GM12878 (cell line): ENCODE data around the gene HIPK4. TPM values are rescaled to one million over a fixed set of nuclear protein-coding genes. Genes with fewer than 3 reads are reported as not detected.

Source experiments
- ATAC-seq: fragments of 200-7000 bp; cut with Tn5 transposase; 3 replicates; pipeline ENCODE4 v1.9.1; 2020; ENCODE audit warnings: mild to moderate bottlenecking, moderate library complexity
- BruUV-seq: library from RNA; stranded (reverse); fragments of 400-500 nt; replicated peaks from 2 replicates; lab custom pipeline; 2021; lab: Mats Ljungman, UMichigan
- CTCF ChIA-PET: fragments of 300-600 bp; sonication (Branson Sonifier 250); formaldehyde crosslinking; extraction: SDS; loops from one replicate; lab custom pipeline; 2021; ENCODE audit warnings: inconsistent platforms; lab: Yijun Ruan, JAX
- POLR2A ChIA-PET: fragments of 350-600 bp; formaldehyde crosslinking; extraction: SDS; loops from one replicate; lab custom pipeline; 2021; ENCODE audit warnings: inconsistent platforms; lab: Charles Lee
- RAD21 ChIA-PET: fragments of 300-600 bp; sonication (Branson Sonifier 250); formaldehyde crosslinking; loops from one replicate; lab custom pipeline; 2023; ENCODE audit warnings: antibody characterized with exemption; ENCODE audit not compliant: unreplicated experiment; lab: Charles Lee
- SMC1A ChIA-PET: fragments of 300-600 bp; sonication (Branson Sonifier 250); formaldehyde crosslinking; loops from one replicate; lab custom pipeline; 2023; ENCODE audit not compliant: unreplicated experiment, uncharacterized antibody; lab: Charles Lee
- DNase-seq: peaks from one replicate; pipeline ENCODE4 v3.0.0-alpha.2; 2011; ENCODE audit warnings: low read depth, low spot score
- FAIRE-seq: peaks from 3 replicates; lab custom pipeline; 2011; peaks lifted over from hg19 to GRCh38; lab: Jason Lieb, UNC
- H2AFZ ChIP-seq: 2 replicates; pipeline ENCODE4 v1.6.0; 2011; ENCODE audit warnings: low read depth, low read length, control low read depth; ENCODE audit not compliant: control insufficient read depth
- H3K27ac ChIP-seq: 2 replicates; pipeline ENCODE4 v1.5.1; 2011; ENCODE audit warnings: control low read depth; ENCODE audit not compliant: control insufficient read depth, insufficient read depth
- H3K27me3 ChIP-seq, 2 experiments: replicated peaks in 1 of 2; 2 replicates each; pipeline versions ENCODE4 v1.6.0 to v1.6.1; 2011; ENCODE audit warnings: low read length in 1 of 2; ENCODE audit not compliant: control insufficient read depth in 2 of 2, insufficient read depth in 2 of 2
- H3K36me3 ChIP-seq, 2 experiments: 2 replicates each; pipeline ENCODE4 v1.5.1; 2011; ENCODE audit warnings: low read length in 1 of 2; ENCODE audit not compliant: control insufficient read depth in 2 of 2, insufficient read depth in 2 of 2
- H3K4me1 ChIP-seq: 2 replicates; pipeline ENCODE4 v1.6.1; 2011; ENCODE audit warnings: mild to moderate bottlenecking, low read length, moderate library complexity, mixed read lengths; ENCODE audit not compliant: control insufficient read depth, insufficient read depth
- H3K4me2 ChIP-seq: 2 replicates; pipeline ENCODE4 v1.6.0; 2011; ENCODE audit warnings: control low read depth; ENCODE audit not compliant: control insufficient read depth, insufficient read depth
- H3K4me3 ChIP-seq: fragments of 200-600 bp; sonication (generic); 2 replicates; pipeline ENCODE4 v1.5.1; 2016
- H3K79me2 ChIP-seq: 2 replicates; pipeline ENCODE4 v1.6.0; 2011; ENCODE audit warnings: low read length; ENCODE audit not compliant: control insufficient read depth, insufficient read depth
- H3K9ac ChIP-seq: 2 replicates; pipeline ENCODE4 v1.8.0; 2011; ENCODE audit warnings: low read length, control low read depth, mixed read lengths; ENCODE audit not compliant: control insufficient read depth, insufficient read depth
- H3K9me3 ChIP-seq: replicated peaks from 3 replicates; pipeline ENCODE4 v1.5.1; 2011; ENCODE audit warnings: mild to moderate bottlenecking, low read length; ENCODE audit not compliant: control insufficient read depth, insufficient read depth
- H4K20me1 ChIP-seq: 2 replicates; pipeline ENCODE4 v1.6.0; 2011; ENCODE audit not compliant: control insufficient read depth, insufficient read depth
- NFIC ChIP-seq: IDR thresholded peaks from 2 replicates; pipeline ENCODE4 v1.6.1; 2012; ENCODE audit warnings: low read depth, mild to moderate bottlenecking, inconsistent platforms, low read length, moderate library complexity
- WGBS: methylation state at CpG from one replicate; pipeline ENCODE4 v1.1.6; 2016; ENCODE audit warnings: low lambda C conversion rate; ENCODE audit not compliant: insufficient replicate concordance, insufficient coverage; ENCODE audit errors: missing lambda C conversion rate; 5-methylcytosine and 5-hydroxymethylcytosine counted together
- in situ Hi-C: fragments of 300-500 bp; cut with MboI; formaldehyde crosslinking; loops from 9 replicates; pipeline ENCODE4 v1.14.3; 2018; ENCODE audit warnings: mixed read lengths
- intact Hi-C: fragments of 100-400 bp; cut with micrococcal nuclease; formaldehyde crosslinking; loops from one replicate; pipeline ENCODE4 v1.14.2; 2022; ENCODE audit not compliant: unreplicated experiment
- polyA plus RNA-seq, 11 experiments: library from polyadenylated mRNA; depleted of rRNA in 4 of 11; unstranded in 6 of 11; stranded (reverse) in 5 of 11; fragments of >200 nt; fragmentation: Nextera tagmentation in 4 of 11; fragmentation: Illumina TruSeq in 1 of 11; extraction: Ambion mirVana in 4 of 11; extraction: Trizol in 1 of 11; gene quantifications; 1 replicate in 1 of 11; 2 replicates in 10 of 11; pipeline versions ENCODE4 v1.2.1 to v1.2.3, GENCODE V29; 2011 to 2016; ENCODE audit warnings: inconsistent platforms in 2 of 11, missing spikeins in 2 of 11, low read depth in 1 of 11
- total RNA-seq, 4 experiments: library from RNA; depleted of rRNA in 3 of 4; stranded (reverse); fragments of >200 nt in 3 of 4; fragmentation: Illumina TruSeq in 1 of 4; extraction: Trizol in 1 of 4; gene quantifications; 2 replicates each; pipeline versions ENCODE4 v1.2.1 to v1.2.3, GENCODE V29; 2013 to 2021
- TF ChIP-seq, protein P1 (sequence below): fragments of 450-650 bp; conservative IDR thresholded peaks from 2 replicates; pipeline ENCODE4 v1.6.1; 2017; ENCODE audit warnings: mild to moderate bottlenecking, moderate library complexity
- TF ChIP-seq, protein P2 (sequence below): fragments of 450-650 bp; IDR thresholded peaks from 2 replicates; pipeline ENCODE4 v1.6.1; 2016; ENCODE audit warnings: mild to moderate bottlenecking

The HIPK4 gene
- total and polyA plus RNA-seq, 10 of the 15 experiments (the other 5 are each of a cell fraction or from before 2014, with no cell fraction given): 0.07 to 0.13 (median 0.08) TPM; not detected in 7

DNA sequence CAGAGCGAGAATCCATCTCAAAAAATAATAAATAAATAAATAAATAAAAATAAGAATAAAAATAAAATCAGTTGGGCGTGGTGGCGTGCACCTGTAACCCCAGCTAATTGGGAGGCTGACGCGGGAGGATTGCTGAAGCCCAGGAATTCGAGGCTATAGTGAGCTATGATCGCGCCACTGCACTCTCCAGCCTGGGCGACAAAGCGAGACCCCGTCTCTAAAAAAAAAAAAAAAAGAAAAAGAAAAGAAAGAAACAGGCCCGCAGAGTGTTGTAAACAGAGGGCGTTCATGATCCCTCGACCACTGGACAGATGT, 30.4 kb upstream of the HIPK4 start:
- no peak for FAIRE-seq
- POLR2A ChIA-PET: interaction anchor here (0.5 to 5.5 kb wide), 22 partner anchors 10 to 451 kb away, joined by 3 to 55 read pairs (median 4); partner anchors contain the start of genes AKT2, BLVRB, C19orf47 and EGLN2
- in situ Hi-C loops: no loop called here

More for the DNA sequence above, 30.4 kb upstream of the HIPK4 start:
- H3K4me1 ChIP-seq: peaks cover 22% of the 10 kb centered on the region
- no peaks in the 10 kb centered on the region for H3K9me3 ChIP-seq
- peaks cover 0 to 6% of the 10 kb centered on the region in 2 experiments; a peak in 2 of 4 replicates for H3K36me3 ChIP-seq
- H3K27me3 ChIP-seq: no peaks in the 10 kb centered on the region
- peak overlapping the region; percentile 95 for H3K27ac ChIP-seq
- ChIA-PET RAD21 (interaction anchor here (0.6 to 2.7 kb wide), 15 partner anchors 9 to 150 kb away, joined by 3 to 35 read pairs (median 5); partner anchors contain the start of genes BLVRB, PLD3 and SERTAD3), CTCF (interaction anchor here (0.6 to 7.1 kb wide), 21 partner anchors 10 to 281 kb away, joined by 3 to 67 read pairs (median 6); partner anchors contain the start of genes BLVRB, C19orf47, PLD3 and SERTAD3), SMC1A (interaction anchor here (0.7 to 2.3 kb wide), 17 partner anchors 9 to 280 kb away, joined by 3 to 35 read pairs (median 4); partner anchors contain the start of genes BLVRB, PLD3 and SERTAD3)
- H3K9ac ChIP-seq: peak overlapping the region; percentile 77; the same call in 1 of the 2 replicates
- 58% methylated on average over 13 of the region's 14 CpGs for WGBS
- H3K4me2 ChIP-seq: peak overlapping the region; percentile 83
- BruUV-seq: no TSS peak
- TF ChIP-seq, protein P1, sequence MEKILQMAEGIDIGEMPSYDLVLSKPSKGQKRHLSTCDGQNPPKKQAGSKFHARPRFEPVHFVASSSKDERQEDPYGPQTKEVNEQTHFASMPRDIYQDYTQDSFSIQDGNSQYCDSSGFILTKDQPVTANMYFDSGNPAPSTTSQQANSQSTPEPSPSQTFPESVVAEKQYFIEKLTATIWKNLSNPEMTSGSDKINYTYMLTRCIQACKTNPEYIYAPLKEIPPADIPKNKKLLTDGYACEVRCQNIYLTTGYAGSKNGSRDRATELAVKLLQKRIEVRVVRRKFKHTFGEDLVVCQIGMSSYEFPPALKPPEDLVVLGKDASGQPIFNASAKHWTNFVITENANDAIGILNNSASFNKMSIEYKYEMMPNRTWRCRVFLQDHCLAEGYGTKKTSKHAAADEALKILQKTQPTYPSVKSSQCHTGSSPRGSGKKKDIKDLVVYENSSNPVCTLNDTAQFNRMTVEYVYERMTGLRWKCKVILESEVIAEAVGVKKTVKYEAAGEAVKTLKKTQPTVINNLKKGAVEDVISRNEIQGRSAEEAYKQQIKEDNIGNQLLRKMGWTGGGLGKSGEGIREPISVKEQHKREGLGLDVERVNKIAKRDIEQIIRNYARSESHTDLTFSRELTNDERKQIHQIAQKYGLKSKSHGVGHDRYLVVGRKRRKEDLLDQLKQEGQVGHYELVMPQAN: no peak
- no peak for TF ChIP-seq NFIC
- TF ChIP-seq, protein P2, sequence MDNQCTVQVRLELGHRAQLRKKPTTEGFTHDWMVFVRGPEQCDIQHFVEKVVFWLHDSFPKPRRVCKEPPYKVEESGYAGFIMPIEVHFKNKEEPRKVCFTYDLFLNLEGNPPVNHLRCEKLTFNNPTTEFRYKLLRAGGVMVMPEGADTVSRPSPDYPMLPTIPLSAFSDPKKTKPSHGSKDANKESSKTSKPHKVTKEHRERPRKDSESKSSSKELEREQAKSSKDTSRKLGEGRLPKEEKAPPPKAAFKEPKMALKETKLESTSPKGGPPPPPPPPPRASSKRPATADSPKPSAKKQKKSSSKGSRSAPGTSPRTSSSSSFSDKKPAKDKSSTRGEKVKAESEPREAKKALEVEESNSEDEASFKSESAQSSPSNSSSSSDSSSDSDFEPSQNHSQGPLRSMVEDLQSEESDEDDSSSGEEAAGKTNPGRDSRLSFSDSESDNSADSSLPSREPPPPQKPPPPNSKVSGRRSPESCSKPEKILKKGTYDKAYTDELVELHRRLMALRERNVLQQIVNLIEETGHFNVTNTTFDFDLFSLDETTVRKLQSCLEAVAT: peak; percentile 96
- peaks cover 27% of the 10 kb centered on the region for H3K79me2 ChIP-seq
- intact Hi-C loops: no loop called here
- peak overlapping the region; percentile 93 for H2AFZ ChIP-seq
- peak overlapping the region; percentile 75; the same call in 1 of the 2 replicates for H3K4me3 ChIP-seq
- no peaks in the 10 kb centered on the region for H4K20me1 ChIP-seq
- no peak for ATAC-seq
- DNase-seq: no peak
